Spleen (tissue), 11 donors: ENCODE results near the gene WDR33. TPM values are rescaled to one million over a fixed set of nuclear protein-coding genes. Genes with fewer than 3 reads are reported as not detected.
A peak's percentile ranks its signal among the peaks of the same experiment; 100 is the strongest.

Experiments
- DNase-seq: peaks from one replicate; pipeline ENCODE4 v3.0.0-alpha.2; 2020
- H3K27ac ChIP-seq, 8 donors: fragments of 200-600 bp; sonication (generic) in 7 of 8; 1 replicate in 4 of 8; 2 replicates in 4 of 8; pipeline versions ENCODE4 v1.5.0 to v1.8.0; 2016 to 2021; ENCODE audit warnings: inconsistent platforms in 4 of 8, mild to moderate bottlenecking in 4 of 8, moderate library complexity in 1 of 8
- H3K27me3 ChIP-seq, 7 donors: fragments of 200-600 bp; sonication (generic) in 6 of 7; replicated peaks in 1 of 7; 1 replicate in 4 of 7; 2 replicates in 3 of 7; pipeline versions ENCODE4 v1.5.0 to v1.8.0; 2016 to 2021; ENCODE audit warnings: inconsistent platforms in 3 of 7, mild to moderate bottlenecking in 1 of 7
- H3K36me3 ChIP-seq, 6 donors: fragments of 200-600 bp; sonication (generic) in 5 of 6; 1 replicate in 4 of 6; 2 replicates in 2 of 6; pipeline versions ENCODE4 v1.5.0 to v1.8.0; 2016 to 2021; ENCODE audit warnings: inconsistent platforms in 2 of 6
- H3K4me1 ChIP-seq, 6 donors: fragments of 200-600 bp; sonication (generic) in 5 of 6; 1 replicate in 3 of 6; 2 replicates in 3 of 6; pipeline versions ENCODE4 v1.5.0 to v1.8.0; 2016 to 2021; ENCODE audit warnings: inconsistent platforms in 3 of 6
- H3K4me3 ChIP-seq, 8 donors: fragments of 200-600 bp; sonication (generic) in 7 of 8; 1 replicate in 4 of 8; 2 replicates in 4 of 8; pipeline versions ENCODE4 v1.5.0 to v1.8.0; 2016 to 2021; ENCODE audit warnings: inconsistent platforms in 4 of 8, mild to moderate bottlenecking in 4 of 8, moderate library complexity in 2 of 8
- H3K9me3 ChIP-seq, 8 donors: fragments of 200-600 bp; sonication (generic) in 7 of 8; 1 replicate in 4 of 8; 2 replicates in 4 of 8; pipeline versions ENCODE4 v1.5.0 to v1.8.0; 2016 to 2021; ENCODE audit warnings: inconsistent platforms in 4 of 8
- POLR2A ChIP-seq, 3 donors: fragments of 450-650 bp; IDR thresholded peaks; one replicate each; pipeline ENCODE4 v1.5.1; 2017; ENCODE audit warnings: antibody characterized with exemption in 3 of 3, mild to moderate bottlenecking in 1 of 3
- POLR2AphosphoS5 ChIP-seq, 3 donors: sonication (generic); formaldehyde crosslinking; IDR thresholded peaks; one replicate each; pipeline ENCODE4 v1.5.1; 2017; ENCODE audit warnings: antibody characterized with exemption in 3 of 3
- WGBS, 5 donors: extraction: QIAGEN DNeasy Blood & Tissue Kit in 3 of 5; methylation state at CpG; one replicate each; pipeline versions ENCODE4 v1.1.5 to v1.1.7; 2013 to 2018; 5-methylcytosine and 5-hydroxymethylcytosine counted together
- intact Hi-C: fragments of 100-400 bp; cut with DNase I; formaldehyde crosslinking; loops from one replicate; pipeline ENCODE4 v1.15.0; 2023; ENCODE audit warnings: low total_unique reads
- polyA plus RNA-seq, 3 donors: library from polyadenylated mRNA; stranded (reverse); fragments of 200-250 nt; gene quantifications; one replicate each; pipeline ENCODE4 v1.2.1, GENCODE V29; 2013
- total RNA-seq, 7 donors: library from RNA; depleted of rRNA in 3 of 7; stranded (reverse); fragments of >200 nt in 3 of 7; fragmentation: NEBNext Ultra II Directional in 4 of 7; extraction: Animal tissue kit (Norgen Biotek cat#: 25700) in 4 of 7; gene quantifications; one replicate each; pipeline versions ENCODE4 v1.1.0 to v1.2.1, GENCODE V29; 2016 to 2021
- TF ChIP-seq, protein P1 (sequence below), 11 experiments: fragments of 200-600 bp in 7 of 11; fragments of 450-650 bp in 4 of 11; sonication (generic) in 4 of 11; IDR thresholded peaks in 8 of 11; conservative IDR thresholded peaks in 3 of 11; 1 replicate in 7 of 11; 2 replicates in 4 of 11; pipeline versions ENCODE4 v1.4.0 to v1.8.0; 2016 to 2021; ENCODE audit warnings: antibody characterized with exemption in 11 of 11, inconsistent platforms in 4 of 11, mild to moderate bottlenecking in 1 of 11
- donor health status: healthy with polysubstance abuse.
- donor health status: DM: no; HTN: no; CAD: no; lungs with moderate emphysema.
- donor health status: DM: no; HTN: no; CAD: no.
- donor health status: Bipolar disorder and iron deficiency.
- donor health status: healthy.
- donor health status: DM: no; HTN: no; CAD: no.
- donor health status: DM: yes; HTN: yes; CAD: no.

WDR33 gene
- total and polyA plus RNA-seq, 10 donors = 15.4 to 85.3 (median 63.1) TPM

DNA sequence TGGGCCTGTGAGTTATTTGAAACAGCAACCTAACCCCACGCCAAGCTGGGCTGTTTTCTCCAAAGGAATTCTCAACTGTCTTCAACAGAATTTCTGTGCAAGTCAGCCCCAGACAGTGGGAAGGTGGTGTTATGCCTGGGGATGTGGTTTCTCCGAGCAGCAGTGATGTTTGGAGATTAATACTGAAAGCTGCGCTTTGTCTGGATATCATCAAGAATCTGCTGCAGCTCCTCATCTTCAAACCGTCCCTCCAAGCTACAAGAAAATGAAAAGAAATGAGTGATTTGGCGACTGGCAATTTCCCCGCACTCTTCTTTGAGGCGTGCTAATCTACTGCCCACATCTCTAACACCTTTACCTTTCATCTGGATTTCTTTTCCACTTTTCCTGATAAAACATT is 37.0 kb upstream of the WDR33 start:
- Histone ChIP-seq H3K27me3 (no peaks in the 10 kb centered on the region), H3K36me3 (peaks cover 0 to 93% (median 76%) of the 10 kb centered on the region in 6 donors), H3K4me3 (no peak overlapping the region), H3K27ac (no peak overlapping the region), H3K4me1 (peaks cover 0 to 8% (median 0%) of the 10 kb centered on the region in 6 donors), H3K9me3 (no peaks in the 10 kb centered on the region)
- intact Hi-C loops = no loop called here
- DNase-seq = no peak
- WGBS, 5 donors = 76 to 91% (median 86%) methylated on average over 7 of the region's 7 CpGs
- TF ChIP-seq POLR2AphosphoS5 (IDR thresholded peaks at IDR 0.05) (no peak), POLR2A (IDR thresholded peaks at IDR 0.05) (no peak)
- TF ChIP-seq, protein P1, sequence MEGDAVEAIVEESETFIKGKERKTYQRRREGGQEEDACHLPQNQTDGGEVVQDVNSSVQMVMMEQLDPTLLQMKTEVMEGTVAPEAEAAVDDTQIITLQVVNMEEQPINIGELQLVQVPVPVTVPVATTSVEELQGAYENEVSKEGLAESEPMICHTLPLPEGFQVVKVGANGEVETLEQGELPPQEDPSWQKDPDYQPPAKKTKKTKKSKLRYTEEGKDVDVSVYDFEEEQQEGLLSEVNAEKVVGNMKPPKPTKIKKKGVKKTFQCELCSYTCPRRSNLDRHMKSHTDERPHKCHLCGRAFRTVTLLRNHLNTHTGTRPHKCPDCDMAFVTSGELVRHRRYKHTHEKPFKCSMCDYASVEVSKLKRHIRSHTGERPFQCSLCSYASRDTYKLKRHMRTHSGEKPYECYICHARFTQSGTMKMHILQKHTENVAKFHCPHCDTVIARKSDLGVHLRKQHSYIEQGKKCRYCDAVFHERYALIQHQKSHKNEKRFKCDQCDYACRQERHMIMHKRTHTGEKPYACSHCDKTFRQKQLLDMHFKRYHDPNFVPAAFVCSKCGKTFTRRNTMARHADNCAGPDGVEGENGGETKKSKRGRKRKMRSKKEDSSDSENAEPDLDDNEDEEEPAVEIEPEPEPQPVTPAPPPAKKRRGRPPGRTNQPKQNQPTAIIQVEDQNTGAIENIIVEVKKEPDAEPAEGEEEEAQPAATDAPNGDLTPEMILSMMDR (IDR thresholded peaks at IDR 0.05 in 8 of 11, conservative IDR thresholded peaks at IDR 0.05 in 3 of 11) = no peak

DNA sequence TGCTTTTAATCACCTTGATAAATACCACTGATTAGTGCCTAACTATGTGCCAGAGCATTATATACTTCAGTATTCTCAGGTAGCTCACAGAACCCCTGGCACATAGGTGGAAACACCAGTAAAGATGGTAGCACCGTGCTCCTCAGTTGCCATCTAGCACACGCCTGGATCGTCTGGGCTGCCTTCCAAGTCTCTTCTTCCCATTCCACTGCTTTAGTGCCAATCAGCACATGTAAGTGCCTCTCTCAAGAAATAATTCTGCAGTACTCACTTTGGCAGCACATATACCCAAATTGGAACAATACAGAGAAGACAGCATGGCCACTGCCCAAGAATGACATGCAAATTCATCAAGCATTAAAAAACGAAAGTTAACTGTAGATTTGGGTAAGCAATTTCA is 34.0 kb upstream of the WDR33 start:
- TF ChIP-seq POLR2AphosphoS5 (IDR thresholded peaks at IDR 0.05) = no peak
- no peak for TF ChIP-seq POLR2A (IDR thresholded peaks at IDR 0.05)
- TF ChIP-seq, protein P1 (IDR thresholded peaks at IDR 0.05 in 8 of 11, conservative IDR thresholded peaks at IDR 0.05 in 3 of 11) = no peak
- 86 to 92% (median 87%) methylated on average over 4 of the region's 4 CpGs for WGBS, 5 donors
- intact Hi-C loops = no loop called here
- H3K27ac ChIP-seq = no peak overlapping the region
- H3K36me3 ChIP-seq = peaks cover 0 to 64% (median 55%) of the 10 kb centered on the region in 6 donors
- DNase-seq = no peak
- H3K9me3 ChIP-seq = no peaks in the 10 kb centered on the region
- H3K27me3 ChIP-seq = no peaks in the 10 kb centered on the region
- no peaks in the 10 kb centered on the region for H3K4me1 ChIP-seq
- no peak overlapping the region for H3K4me3 ChIP-seq

DNA sequence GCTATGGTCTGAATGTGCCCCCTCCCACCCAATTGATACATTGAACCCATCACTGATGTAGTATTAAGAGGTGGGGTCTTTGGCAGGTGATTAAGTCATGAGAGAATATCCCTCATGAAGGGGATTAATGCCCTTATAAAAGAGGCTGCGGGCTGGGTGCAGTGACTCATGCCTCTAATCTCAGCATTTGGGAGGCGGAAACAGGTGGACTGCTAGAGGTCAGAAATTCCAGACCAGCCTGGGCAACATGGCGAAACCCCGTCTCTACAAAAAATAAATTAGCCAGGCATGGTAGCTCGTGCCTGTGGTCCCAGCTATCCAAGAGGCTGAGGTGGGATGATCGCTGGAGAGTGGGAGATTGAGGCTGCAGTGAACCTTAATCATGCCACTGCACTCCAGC is 32.7 kb upstream of the WDR33 start:
- intact Hi-C loops = no loop called here
- 96 to 99% (median 97%) methylated on average over 6 of the region's 6 CpGs for WGBS, 5 donors
- H3K27me3 ChIP-seq = no peaks in the 10 kb centered on the region

DNA sequence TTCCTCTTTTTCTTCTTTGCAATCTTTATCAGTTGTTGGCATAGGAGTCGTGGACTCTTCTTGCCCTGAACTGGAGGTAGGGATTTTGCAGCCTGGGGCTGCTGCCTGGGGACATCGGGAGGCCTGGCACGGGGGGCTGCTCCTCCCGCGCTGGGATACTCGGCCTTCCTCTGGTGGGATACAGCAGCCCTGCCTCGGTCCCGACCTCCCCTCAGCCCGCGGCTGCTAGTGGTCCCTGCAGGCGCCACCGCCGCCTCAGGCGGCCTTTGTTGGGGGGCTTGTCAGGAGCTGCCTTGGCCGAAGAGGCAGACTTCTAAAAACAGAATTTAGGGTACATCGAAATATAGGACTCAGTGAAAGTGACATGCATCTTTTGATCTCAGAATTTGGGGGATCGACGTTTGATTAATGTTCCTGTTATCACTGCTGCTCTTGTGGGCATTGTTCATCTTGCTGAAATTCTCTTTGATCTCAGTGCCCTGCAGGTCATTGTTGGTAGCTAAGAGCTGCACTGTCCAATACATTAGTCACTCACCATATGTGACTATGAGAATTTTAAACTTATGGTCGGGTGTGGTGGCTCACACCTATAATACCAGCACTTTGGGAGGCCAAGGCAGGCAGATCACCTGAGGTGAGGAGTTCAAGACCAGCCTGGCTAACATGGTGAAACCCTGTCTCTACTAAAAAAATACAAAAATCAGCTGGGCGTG is 30.7 kb upstream of the WDR33 start:
- H3K9me3 ChIP-seq = no peaks in the 10 kb centered on the region
- no peaks in the 10 kb centered on the region for H3K4me1 ChIP-seq
- 79 to 87% (median 85%) methylated on average over 19 to 20 of the region's 20 CpGs for WGBS, 5 donors
- intact Hi-C loops = no loop called here
- H3K4me3 ChIP-seq = no peak overlapping the region
- no peak for DNase-seq
- TF ChIP-seq, protein P1 (IDR thresholded peaks at IDR 0.05 in 8 of 11, conservative IDR thresholded peaks at IDR 0.05 in 3 of 11) = no peak
- peak in 1 of 3 donors; percentile 40 for TF ChIP-seq POLR2AphosphoS5 (IDR thresholded peaks at IDR 0.05)
- H3K36me3 ChIP-seq = peaks cover 0 to 30% (median 22%) of the 10 kb centered on the region in 6 donors
- H3K27me3 ChIP-seq = no peaks in the 10 kb centered on the region
- H3K27ac ChIP-seq = no peak overlapping the region

More for the DNA sequence above, 32.7 kb upstream of the WDR33 start:
- Histone ChIP-seq H3K4me1 (no peaks in the 10 kb centered on the region), H3K9me3 (no peaks in the 10 kb centered on the region), H3K27ac (no peak overlapping the region), H3K36me3 (peaks cover 0 to 51% (median 42%) of the 10 kb centered on the region in 6 donors), H3K4me3 (no peak overlapping the region)
- no peak for DNase-seq
- TF ChIP-seq POLR2A (IDR thresholded peaks at IDR 0.05) (no peak), POLR2AphosphoS5 (IDR thresholded peaks at IDR 0.05) (no peak)
- TF ChIP-seq, protein P1 (IDR thresholded peaks at IDR 0.05 in 8 of 11, conservative IDR thresholded peaks at IDR 0.05 in 3 of 11) = no peak
